Amygdala (tissue), 56 donors: ENCODE data around the gene FAM131C.
"Not testable (repeated sequence)": the region's sequence is repeated elsewhere in the genome, so short reads cannot be mapped to it uniquely, and the experiment has no call there.

Source experiments
- DNase-seq, 56 donors: peaks; one replicate each; lab custom pipeline; 2025; lab: John Stamatoyannopoulos, UW

The FAM131C gene

DNA sequence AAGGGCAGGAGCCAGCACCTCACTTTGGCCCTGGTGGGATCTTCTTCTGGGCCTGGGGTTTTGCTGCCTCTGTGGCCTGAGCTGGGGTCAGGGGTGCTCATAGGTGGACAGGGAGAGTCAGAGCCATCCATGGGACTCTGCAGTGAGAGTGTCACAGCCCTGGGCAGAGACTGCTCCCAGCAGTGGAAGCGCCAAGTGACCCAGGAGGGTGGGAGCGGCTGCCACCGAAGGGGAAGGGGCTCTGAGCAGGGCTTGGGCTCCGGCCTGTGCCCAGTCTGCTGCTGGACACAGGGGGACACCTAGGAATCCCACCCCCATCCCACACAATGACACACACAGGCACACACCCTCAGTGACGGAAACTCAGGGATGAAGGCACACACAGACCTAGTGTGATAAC lies 29.5 kb downstream of the FAM131C start:
- no peak for DNase-seq

DNA sequence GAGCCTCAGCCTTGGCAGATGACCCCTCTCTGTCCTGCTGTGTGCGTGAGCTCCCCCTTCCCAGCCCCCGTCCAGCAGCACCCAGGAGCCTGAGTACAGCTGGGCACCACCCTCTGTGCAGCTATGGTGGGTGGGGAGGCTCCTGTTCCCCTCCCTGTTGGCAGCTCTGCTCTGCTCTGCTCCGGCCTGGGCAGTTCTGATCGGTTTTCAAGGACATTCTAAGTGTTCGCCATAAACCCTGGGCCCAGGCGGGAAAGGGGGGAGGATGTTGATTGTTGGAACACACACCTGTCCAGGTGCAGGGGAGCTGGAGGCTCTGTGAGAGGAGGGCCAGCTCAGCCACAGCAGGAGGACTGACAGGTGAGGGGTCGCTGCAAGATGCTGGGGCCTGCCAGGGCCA lies 29.9 kb downstream of the FAM131C start, which contains the start of gene CLCNKB:
Gene CLCNKB, plus strand, starts transcription at position 262 of the 400 bp plus-strand sequence. CDS start 711 bp downstream, outside the sequence.
- no peak for DNase-seq

DNA sequence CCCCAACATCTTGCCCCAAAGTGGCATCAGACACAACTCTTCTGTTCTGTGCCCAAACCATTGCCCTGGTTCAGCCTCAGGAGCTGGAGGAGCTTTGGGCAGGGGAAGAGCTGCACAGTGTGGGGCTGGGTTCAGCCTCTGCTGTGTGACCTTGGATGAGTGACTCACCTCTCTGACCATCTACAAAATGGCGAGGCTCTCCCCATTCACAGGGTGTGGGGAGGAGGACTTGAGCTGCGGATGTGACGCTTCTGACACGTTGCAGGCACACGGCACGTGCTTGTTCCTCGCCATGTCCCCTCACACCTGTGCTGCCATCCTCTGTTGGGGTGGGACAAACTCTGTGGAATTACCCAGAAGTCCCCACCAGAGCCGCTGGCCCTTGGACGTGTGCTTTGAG lies 30.8 kb downstream of the FAM131C start:
- DNase-seq = not testable (repeated sequence)

DNA sequence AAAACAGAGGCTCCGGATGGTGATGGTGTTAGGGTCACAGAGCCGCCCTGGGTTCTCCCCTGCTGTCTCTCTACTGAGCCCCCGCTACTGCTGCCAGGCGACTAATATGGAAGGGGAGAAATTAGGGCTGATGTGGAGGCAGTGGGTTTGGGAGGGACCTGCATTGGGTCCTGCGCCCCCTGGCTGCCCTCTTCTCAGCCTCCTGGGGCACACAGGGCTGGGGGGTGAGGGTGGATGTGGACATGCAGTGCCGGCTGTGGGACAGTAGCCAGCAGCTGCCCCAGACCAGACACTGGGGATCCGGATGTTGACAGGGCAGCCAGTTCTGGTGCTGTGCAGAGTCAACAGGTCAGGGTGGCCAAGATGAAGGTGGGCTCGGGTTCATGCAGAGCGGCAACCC lies 31.4 kb downstream of the FAM131C start:
- DNase-seq = no peak

- no peak for DNase-seq
Observed at GRCh38 chr1:16041200-16041599, 32.3 kb downstream of the FAM131C start.

- DNase-seq = not testable (repeated sequence)
Observed at GRCh38 chr1:16039871-16040270, 33.6 kb downstream of the FAM131C start.

GRCh38 chr1:16038620-16038912 lies 34.9 kb downstream of the FAM131C start:
- DNase-seq = no peak

- DNase-seq = not testable (repeated sequence)
Observed at GRCh38 chr1:16036461-16036860, 37.0 kb downstream of the FAM131C start.

- not testable (repeated sequence) for DNase-seq
Observed at GRCh38 chr1:16033103-16033632, 40.3 kb downstream of the FAM131C start.

- DNase-seq = peak in 48 of 56 donors; percentile 3 to 81 (median 41)
Observed at GRCh38 chr1:16032388-16033102, 40.9 kb downstream of the FAM131C start.

GRCh38 chr1:16031551-16031950 lies 41.9 kb downstream of the FAM131C start:
- DNase-seq = no peak

DNA sequence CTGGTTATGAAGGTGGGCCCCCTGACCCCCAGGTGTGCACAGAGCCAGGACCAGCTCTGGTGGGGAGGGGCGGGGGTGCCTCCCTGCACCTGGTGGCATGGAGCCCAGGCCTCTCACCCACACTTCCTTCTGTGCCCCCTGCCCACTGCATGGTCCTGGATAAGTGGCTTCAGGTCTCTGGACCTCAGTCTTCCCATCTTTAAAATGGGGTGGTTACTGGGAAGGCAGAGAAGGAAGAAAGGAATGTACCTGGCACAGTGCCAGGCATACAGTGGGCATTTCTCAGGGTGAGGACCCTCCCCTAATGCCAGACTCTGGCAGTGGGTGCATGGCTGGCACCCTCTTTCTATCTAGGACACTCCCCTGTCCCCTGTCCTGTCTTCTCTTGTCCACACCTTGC lies 44.2 kb downstream of the FAM131C start:
- DNase-seq = no peak

- DNase-seq = not testable (repeated sequence)
Observed at GRCh38 chr1:16029003-16029268, 44.5 kb downstream of the FAM131C start.

GRCh38 chr1:16028237-16029002 lies 45.0 kb downstream of the FAM131C start:
- DNase-seq = no peak

- DNase-seq = no peak
Observed at GRCh38 chr1:16026723-16027484, 46.5 kb downstream of the FAM131C start.

DNA sequence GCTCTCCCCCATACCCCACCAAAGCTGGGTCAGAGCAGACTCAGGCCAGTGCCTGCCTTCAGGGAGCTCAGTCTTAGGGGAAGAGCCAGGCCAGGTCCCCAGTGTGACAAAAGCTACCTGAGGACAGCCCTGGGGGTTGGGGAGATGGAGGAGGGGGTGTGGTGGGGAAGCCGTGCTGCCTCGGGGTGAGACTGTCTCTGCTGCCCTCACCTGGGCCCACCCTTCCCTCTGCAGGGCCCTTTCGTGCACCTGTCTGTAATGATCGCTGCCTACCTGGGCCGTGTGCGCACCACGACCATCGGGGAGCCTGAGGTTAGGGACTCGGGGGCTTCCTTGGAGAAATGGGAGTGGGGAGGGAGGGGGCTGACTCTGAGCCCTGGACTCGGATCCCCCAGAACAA lies 47.1 kb downstream of the FAM131C start:
- DNase-seq = not testable (repeated sequence)

GRCh38 chr1:16023050-16023653 lies 50.3 kb downstream of the FAM131C start:
- DNase-seq = no peak

DNA sequence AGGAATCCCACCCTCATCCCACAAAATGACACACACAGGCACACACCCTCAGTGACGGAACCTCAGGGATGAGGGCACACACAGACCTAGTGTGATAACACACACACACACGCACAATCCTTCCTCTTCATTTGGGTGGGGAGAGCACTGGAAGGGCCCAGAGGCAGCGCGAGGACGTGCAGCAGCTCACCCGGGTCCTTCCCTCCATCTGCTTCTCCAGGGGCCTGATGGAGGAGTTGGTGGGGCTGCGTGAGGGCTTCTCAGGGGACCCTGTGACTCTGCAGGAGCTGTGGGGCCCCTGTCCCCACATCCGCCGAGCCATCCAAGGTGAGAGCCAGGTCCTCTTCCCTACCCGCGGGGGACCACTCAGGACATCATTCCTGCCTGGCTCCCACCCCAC lies 51.1 kb downstream of the FAM131C start:
- no peak for DNase-seq

- no peak for DNase-seq
Observed at GRCh38 chr1:16021681-16022080, 51.8 kb downstream of the FAM131C start, which contains the start of gene CLCNKA. CLCNKA (plus strand) TSS chr1:16022036; CDS start chr1:16022620, 584 bp downstream.

DNA sequence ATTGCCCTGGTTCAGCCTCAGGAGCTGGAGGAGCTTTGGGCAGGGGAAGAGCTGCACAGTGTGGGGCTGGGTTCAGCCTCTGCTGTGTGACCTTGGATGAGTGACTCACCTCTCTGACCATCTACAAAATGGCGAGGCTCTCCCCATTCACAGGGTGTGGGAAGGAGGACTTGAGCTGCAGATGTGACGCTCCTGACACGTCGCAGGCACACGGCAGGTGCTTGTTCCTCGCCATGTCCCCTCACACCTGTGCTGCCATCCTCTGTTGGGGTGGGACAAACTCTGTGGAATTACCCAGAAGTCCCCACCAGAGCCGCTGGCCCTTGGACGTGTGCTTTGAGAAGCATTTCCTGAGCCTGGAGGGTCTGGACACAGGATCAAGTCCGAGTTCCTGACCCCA lies 52.6 kb downstream of the FAM131C start:
- not testable (repeated sequence) for DNase-seq

DNA sequence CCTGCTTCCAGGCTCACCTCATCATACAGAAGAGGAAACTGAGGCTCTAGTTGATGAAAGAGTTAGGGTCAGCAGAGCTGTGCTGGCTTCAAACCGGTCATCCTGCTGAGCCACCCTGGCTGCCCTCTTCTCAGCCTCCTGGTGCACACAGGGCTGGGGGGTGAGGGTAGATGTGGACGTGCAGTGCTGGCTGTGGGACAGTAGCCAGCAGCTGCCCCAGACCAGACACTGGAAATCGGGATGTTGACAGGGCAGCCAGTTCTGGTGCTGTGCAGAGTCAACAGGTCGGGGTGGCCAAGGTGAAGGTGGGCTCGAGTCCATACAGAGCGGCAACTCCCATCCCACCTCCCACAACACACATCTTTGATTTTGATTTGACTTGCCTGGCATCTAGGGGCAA lies 53.1 kb downstream of the FAM131C start:
- no peak for DNase-seq
